CD4-positive, alpha-beta T cell (primary cell): Measurements from ENCODE around the gene PLEKHG3. TPM values are rescaled to one million over a fixed set of nuclear protein-coding genes. Genes with fewer than 3 reads are reported as not detected.
A peak's percentile ranks its signal among the peaks of the same experiment; 100 is the strongest.
"Not testable (repeated sequence)": the region's sequence is repeated elsewhere in the genome, so short reads cannot be mapped to it uniquely, and the experiment has no call there.

Experiments
- ATAC-seq: fragments of 200-7000 bp; cut with Tn5 transposase; one replicate; pipeline ENCODE4 v1.10.0; 2022; ENCODE audit warnings: mild to moderate bottlenecking; ENCODE audit not compliant: poor library complexity
- CTCF ChIA-PET: fragments of 350-600 bp; sonication (Branson Sonifier 250); formaldehyde crosslinking; loops from one replicate; lab custom pipeline; 2021; ENCODE audit warnings: antibody characterized with exemption, inconsistent platforms; lab: Charles Lee
- POLR2A ChIA-PET: fragments of 350-600 bp; sonication (Branson Sonifier 250); formaldehyde crosslinking; loops from one replicate; lab custom pipeline; 2021; ENCODE audit warnings: antibody characterized with exemption, inconsistent platforms; lab: Charles Lee
- DNase-seq, 14 experiments: peaks; one replicate each; pipeline ENCODE4 v3.0.0-alpha.2; 2013 to 2020; ENCODE audit warnings: mixed read lengths in 2 of 14
- H3K27ac ChIP-seq, 2 donors: one replicate each; pipeline versions ENCODE4 v1.5.1 to v1.7.0; 2013; ENCODE audit warnings: low read length in 2 of 2, low read depth in 1 of 2, mild to moderate bottlenecking in 1 of 2
- H3K27me3 ChIP-seq, 2 experiments: 1 replicate in 1 of 2; 2 replicates in 1 of 2; pipeline versions ENCODE4 v1.6.1 to v1.7.0; 2013; ENCODE audit warnings: low read length in 2 of 2, control low read depth in 1 of 2, mild to moderate bottlenecking in 1 of 2, moderate library complexity in 1 of 2; ENCODE audit not compliant: insufficient read depth in 2 of 2, control insufficient read depth in 1 of 2
- H3K36me3 ChIP-seq: one replicate; pipeline ENCODE4 v1.6.1; 2013; ENCODE audit warnings: low read length, control low read depth; ENCODE audit not compliant: insufficient read depth
- H3K4me1 ChIP-seq: one replicate; pipeline ENCODE4 v1.6.1; 2013; ENCODE audit warnings: low read length, control low read depth; ENCODE audit not compliant: insufficient read depth
- H3K4me3 ChIP-seq: one replicate; pipeline ENCODE4 v1.5.1; 2013; ENCODE audit warnings: mild to moderate bottlenecking, low read length, moderate library complexity
- H3K9me3 ChIP-seq, 2 experiments: 1 replicate in 1 of 2; 2 replicates in 1 of 2; pipeline versions ENCODE4 v1.6.1 to v1.7.0; 2013; ENCODE audit warnings: low read length in 2 of 2, mild to moderate bottlenecking in 2 of 2, control low read depth in 1 of 2, moderate library complexity in 1 of 2; ENCODE audit not compliant: control insufficient read depth in 1 of 2, insufficient read depth in 1 of 2
- H3K27ac Mint-ChIP-seq: one replicate; pipeline ENCODE4 v1.8.0; 2020; ENCODE audit warnings: mixed read lengths
- H3K27me3 Mint-ChIP-seq: one replicate; pipeline ENCODE4 v1.8.0; 2021; ENCODE audit warnings: mixed read lengths
- H3K36me3 Mint-ChIP-seq: one replicate; pipeline ENCODE4 v1.8.0; 2021; ENCODE audit warnings: low read depth, mixed read lengths
- H3K4me1 Mint-ChIP-seq: one replicate; pipeline ENCODE4 v1.8.0; 2021; ENCODE audit warnings: low read depth, mixed read lengths
- H3K4me3 Mint-ChIP-seq: one replicate; pipeline ENCODE4 v1.8.0; 2020; ENCODE audit warnings: mild to moderate bottlenecking, mixed read lengths
- H3K9me3 Mint-ChIP-seq: one replicate; pipeline ENCODE4 v1.8.0; 2020; ENCODE audit warnings: mixed read lengths
- CTCF ChIP-seq: fragments of 200-600 bp; IDR thresholded peaks from one replicate; pipeline ENCODE4 v1.8.0; 2022; ENCODE audit warnings: antibody characterized with exemption, mild to moderate bottlenecking
- intact Hi-C, 2 experiments: fragments of 100-400 bp; cut with DNase I in 1 of 2; cut with micrococcal nuclease in 1 of 2; formaldehyde crosslinking; loops; one replicate each; pipeline versions ENCODE4 v1.15.1 to v1.9.0; 2023 to 2025; cut with DNase I, micrococcal nuclease
- total RNA-seq, 174 experiments: library from RNA in 2 of 174; stranded (reverse) in 2 of 174; gene quantifications; one replicate each; pipeline ENCODE4 v1.2.3 and lab custom pipeline; 2021 to 2026

The PLEKHG3 gene
- total RNA-seq, 2 experiments from 2014 or later = 12.1 to 13.3 TPM

GRCh38 chr14:64688811-64689281 is 15.4 kb upstream of the PLEKHG3 start:
- Mint-ChIP-seq H3K36me3 (no peaks in the 10 kb centered on the region), H3K27ac (no peak overlapping the region), H3K4me1 (peaks cover 19% of the 10 kb centered on the region), H3K27me3 (no peaks in the 10 kb centered on the region), H3K4me3 (no peak overlapping the region), H3K9me3 (no peaks in the 10 kb centered on the region)
- ChIA-PET CTCF (no interaction called here), POLR2A (interaction anchor here (1.1 to 1.4 kb wide), 2 partner anchors 15 to 71 kb away, joined by 3 read pairs; no protein-coding TSS in a partner anchor)
- ATAC-seq (no peak), DNase-seq (peak in 2 of 14 experiments; percentile 23 to 47)
- Histone ChIP-seq H3K27me3 (no peaks in the 10 kb centered on the region), H3K4me1 (peaks cover 24% of the 10 kb centered on the region), H3K36me3 (no peaks in the 10 kb centered on the region), H3K4me3 (no peak overlapping the region), H3K9me3 (no peaks in the 10 kb centered on the region), H3K27ac (no peak overlapping the region)
- TF ChIP-seq CTCF = no peak
- intact Hi-C loops = no loop called here

GRCh38 chr14:64689289-64689688 is 14.9 kb upstream of the PLEKHG3 start:
- no peaks in the 10 kb centered on the region for H3K9me3 ChIP-seq
- Mint-ChIP-seq H3K27me3 (no peaks in the 10 kb centered on the region), H3K4me1 (peaks cover 19% of the 10 kb centered on the region), H3K27ac (no peak overlapping the region), H3K4me3 (no peak overlapping the region), H3K9me3 (no peaks in the 10 kb centered on the region), H3K36me3 (no peaks in the 10 kb centered on the region)
- intact Hi-C loops = no loop called here
- H3K27me3 ChIP-seq = no peaks in the 10 kb centered on the region
- H3K4me1 ChIP-seq = peaks cover 24% of the 10 kb centered on the region
- ATAC-seq (no peak), DNase-seq (no peak)
- no peak overlapping the region for H3K4me3 ChIP-seq
- CTCF ChIA-PET = no interaction called here
- H3K27ac ChIP-seq = no peak overlapping the region
- no peaks in the 10 kb centered on the region for H3K36me3 ChIP-seq
- no peak for TF ChIP-seq CTCF
- POLR2A ChIA-PET = interaction anchor here (1.1 to 1.4 kb wide), 2 partner anchors 15 to 70 kb away, joined by 3 read pairs; no protein-coding TSS in a partner anchor

GRCh38 chr14:64690607-64691006 is 13.6 kb upstream of the PLEKHG3 start:
- intact Hi-C loops, H3K36me3 Mint-ChIP-seq, H3K27me3 ChIP-seq, ATAC-seq, DNase-seq, H3K36me3 ChIP-seq, H3K4me3 Mint-ChIP-seq, H3K9me3 Mint-ChIP-seq, POLR2A ChIA-PET, H3K4me3 ChIP-seq, H3K27me3 Mint-ChIP-seq, H3K27ac ChIP-seq, H3K27ac Mint-ChIP-seq, CTCF ChIA-PET, H3K9me3 ChIP-seq: not testable (repeated sequence)
- H3K4me1 Mint-ChIP-seq = peaks cover 19% of the 10 kb centered on the region
- peaks cover 24% of the 10 kb centered on the region for H3K4me1 ChIP-seq

- no peak for TF ChIP-seq CTCF
- peaks cover 25% of the 10 kb centered on the region for H3K4me1 Mint-ChIP-seq
- H3K27ac Mint-ChIP-seq = no peak overlapping the region
- no peaks in the 10 kb centered on the region for H3K9me3 Mint-ChIP-seq
- DNase-seq = peak in 1 of 14 experiments; percentile 32
- H3K36me3 Mint-ChIP-seq = no peaks in the 10 kb centered on the region
- no peak overlapping the region for H3K4me3 ChIP-seq
- peaks cover 28% of the 10 kb centered on the region for H3K4me1 ChIP-seq
- H3K36me3 ChIP-seq = no peaks in the 10 kb centered on the region
- intact Hi-C loops = no loop called here
- no peak overlapping the region for H3K27ac ChIP-seq
- no peaks in the 10 kb centered on the region for H3K27me3 ChIP-seq
- no peak for ATAC-seq
- ChIA-PET POLR2A (no interaction called here), CTCF (no interaction called here)
- H3K27me3 Mint-ChIP-seq = no peaks in the 10 kb centered on the region
- no peak overlapping the region for H3K4me3 Mint-ChIP-seq
- no peaks in the 10 kb centered on the region for H3K9me3 ChIP-seq
Measured at GRCh38 chr14:64691376-64691775, 12.8 kb upstream of the PLEKHG3 start.
